NCI-H2196 treated with DMSO at 0.1 percent for 48 hours (cell line): ENCODE results near the gene ATP6AP2.

Experiments
- DNase-seq: peaks from one replicate; lab custom pipeline; 2025; ENCODE audit not compliant: unreplicated experiment; lab: John Stamatoyannopoulos, UW

Gene ATP6AP2

GRCh38 chrX:40637687-40638086, 56.9 kb downstream of the ATP6AP2 start:
- no peak for DNase-seq

- DNase-seq = no peak
Observed at GRCh38 chrX:40644176-40644575, 63.4 kb downstream of the ATP6AP2 start.

GRCh38 chrX:40644821-40645358, 64.1 kb downstream of the ATP6AP2 start:
- no peak for DNase-seq

- DNase-seq = no peak
Observed at GRCh38 chrX:40646489-40647306, 65.9 kb downstream of the ATP6AP2 start.

GRCh38 chrX:40647307-40648197, 66.8 kb downstream of the ATP6AP2 start, which contains the start of gene CXorf38:
CXorf38 (minus strand) TSS chrX:40647561; CDS start chrX:40647520, 41 bp downstream.
- peak; percentile 42 for DNase-seq

- peak; percentile 28 for DNase-seq
Observed at GRCh38 chrX:40651620-40652223, 71.0 kb downstream of the ATP6AP2 start.

- no peak for DNase-seq
Observed at GRCh38 chrX:40652664-40653063, 71.9 kb downstream of the ATP6AP2 start.

GRCh38 chrX:40653535-40653934, 72.8 kb downstream of the ATP6AP2 start:
- no peak for DNase-seq
